ENCODE data around the gene IFITM5. TPM values are rescaled to one million over a fixed set of nuclear protein-coding genes. Genes with fewer than 3 reads are reported as not detected.
A peak's percentile ranks its signal among the peaks of the same experiment; 100 is the strongest.

Gene IFITM5
- total RNA-seq, 1 donor from 2014 or later, result not detected

- TF ChIP-seq POLR2A (IDR thresholded peaks at IDR 0.05), result no peak
- TF ChIP-seq CTCF (IDR thresholded peaks at IDR 0.05), result no peak
- TF ChIP-seq POLR2AphosphoS5 (IDR thresholded peaks at IDR 0.05; ENCODE audit: insufficient read depth in 1 of 2, low read depth in 1 of 2), result no peak
- H3K4me1 ChIP-seq, result peaks cover 26% of the 10 kb centered on the region
- no peaks in the 10 kb centered on the region for H3K27me3 ChIP-seq
- no peaks in the 10 kb centered on the region for H3K36me3 ChIP-seq
- intact Hi-C loops (cut with DNase I), result no loop called here
- H3K27ac ChIP-seq, result no peak overlapping the region
- H3K9me3 ChIP-seq, result no peaks in the 10 kb centered on the region
- no peak overlapping the region for H3K4me3 ChIP-seq
- no peak for DNase-seq (ENCODE audit: extremely low spot score in 2 of 2)
Observed at GRCh38 chr11:340539-341512, 41.5 kb upstream of the IFITM5 start.

- intact Hi-C loops (cut with DNase I), result no loop called here
Observed at GRCh38 chr11:339963-340362, 40.6 kb upstream of the IFITM5 start.

GRCh38 chr11:337711-338110, 38.4 kb upstream of the IFITM5 start:
- no peaks in the 10 kb centered on the region for H3K27me3 ChIP-seq
- no peak for DNase-seq (ENCODE audit: extremely low spot score in 2 of 2)
- intact Hi-C loops (cut with DNase I), result no loop called here
- peaks cover 46% of the 10 kb centered on the region for H3K4me1 ChIP-seq
- no peak overlapping the region for H3K4me3 ChIP-seq
- TF ChIP-seq CTCF (IDR thresholded peaks at IDR 0.05), result no peak
- TF ChIP-seq POLR2AphosphoS5 (IDR thresholded peaks at IDR 0.05; ENCODE audit: insufficient read depth in 1 of 2, low read depth in 1 of 2), result no peak
- no peak for TF ChIP-seq POLR2A (IDR thresholded peaks at IDR 0.05)
- H3K36me3 ChIP-seq, result no peaks in the 10 kb centered on the region
- H3K9me3 ChIP-seq, result no peaks in the 10 kb centered on the region
- H3K27ac ChIP-seq, result peak overlapping the region; percentile 90

More at GRCh38 chr11:339963-340362, 40.6 kb upstream of the IFITM5 start:
- TF ChIP-seq POLR2AphosphoS5 (IDR thresholded peaks at IDR 0.05; ENCODE audit: insufficient read depth in 1 of 2, low read depth in 1 of 2), result no peak
- no peak for TF ChIP-seq POLR2A (IDR thresholded peaks at IDR 0.05)
- H3K27me3 ChIP-seq, result no peaks in the 10 kb centered on the region
- no peak overlapping the region for H3K27ac ChIP-seq
- no peak for DNase-seq (ENCODE audit: extremely low spot score in 2 of 2)
- no peaks in the 10 kb centered on the region for H3K36me3 ChIP-seq
- no peak overlapping the region for H3K4me3 ChIP-seq
- peaks cover 35% of the 10 kb centered on the region for H3K4me1 ChIP-seq
- H3K9me3 ChIP-seq, result no peaks in the 10 kb centered on the region

GRCh38 chr11:336659-337198, 37.4 kb upstream of the IFITM5 start:
- TF ChIP-seq POLR2A (IDR thresholded peaks at IDR 0.05) (no peak), POLR2AphosphoS5 (IDR thresholded peaks at IDR 0.05; ENCODE audit: insufficient read depth in 1 of 2, low read depth in 1 of 2) (no peak)
- DNase-seq (ENCODE audit: extremely low spot score in 2 of 2), result no peak
- no peak overlapping the region for H3K4me3 ChIP-seq
- peaks cover 38% of the 10 kb centered on the region for H3K4me1 ChIP-seq
- intact Hi-C loops (cut with DNase I), result no loop called here
- no peaks in the 10 kb centered on the region for H3K36me3 ChIP-seq
- H3K27me3 ChIP-seq, result no peaks in the 10 kb centered on the region
- no peaks in the 10 kb centered on the region for H3K9me3 ChIP-seq
- H3K27ac ChIP-seq, result peak overlapping the region; percentile 90

- TF ChIP-seq POLR2AphosphoS5 (IDR thresholded peaks at IDR 0.05; ENCODE audit: insufficient read depth in 1 of 2, low read depth in 1 of 2) (peak; percentile 48 to 70), CTCF (IDR thresholded peaks at IDR 0.05) (no peak)
- Histone ChIP-seq H3K4me3 (no peak overlapping the region), H3K27ac (peak overlapping the region; percentile 90), H3K36me3 (no peaks in the 10 kb centered on the region), H3K9me3 (no peaks in the 10 kb centered on the region), H3K4me1 (peaks cover 38% of the 10 kb centered on the region), H3K27me3 (no peaks in the 10 kb centered on the region)
- DNase-seq (ENCODE audit: extremely low spot score in 2 of 2), result no peak
- intact Hi-C loops (cut with DNase I), result no loop called here
Observed at GRCh38 chr11:335779-336658, 36.7 kb upstream of the IFITM5 start.
